ENCODE measurements around the gene FCHSD2.

DNA sequence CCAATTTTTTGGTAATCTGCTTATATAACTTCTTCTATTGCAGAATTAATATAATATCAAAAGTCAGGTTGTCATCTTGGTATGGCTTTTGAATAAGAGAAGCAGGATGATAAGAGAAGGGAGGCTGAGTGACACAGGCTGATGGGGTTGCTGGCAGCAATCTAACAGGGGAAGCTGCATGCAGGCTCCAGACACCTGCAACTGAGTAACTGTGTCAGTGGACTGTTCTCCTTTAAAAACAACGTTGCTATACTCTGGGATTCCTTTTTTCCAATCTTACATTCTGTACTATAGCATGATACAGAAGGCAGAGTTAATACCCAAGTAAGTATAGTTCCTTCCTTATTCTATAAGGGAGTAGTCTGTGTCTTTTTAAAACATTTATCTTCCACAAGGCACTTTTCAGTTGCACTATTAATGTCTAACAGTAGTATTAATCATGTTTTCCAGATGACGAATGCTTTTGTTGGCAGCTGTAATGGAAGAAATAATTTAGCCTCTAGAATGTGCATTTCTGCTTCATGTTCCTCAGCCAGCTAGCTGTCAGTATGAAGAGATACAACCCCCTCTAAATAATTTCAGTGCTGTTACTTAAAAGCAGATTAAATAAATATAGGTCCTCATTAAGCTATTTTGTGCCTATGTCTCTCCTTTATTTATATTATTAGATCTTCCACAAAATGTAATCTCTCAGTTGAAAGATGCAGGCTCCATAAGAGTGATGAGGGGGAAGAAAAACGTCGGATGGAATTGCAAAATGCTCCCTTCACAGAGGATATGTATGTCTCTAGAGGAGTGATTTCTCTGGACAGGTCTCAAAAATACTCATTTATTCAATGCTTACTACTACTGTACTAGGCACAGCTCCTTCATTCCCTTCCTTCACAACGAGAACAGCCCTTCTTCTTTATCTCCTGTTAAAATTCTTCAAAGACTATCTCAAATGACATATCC lies 277.1 kb downstream of the FCHSD2 start:
- TF ChIP-seq POLR2A (IDR thresholded peaks at IDR 0.05) (no peak), CTCF (IDR thresholded peaks at IDR 0.05) (no peak), EP300 (IDR thresholded peaks at IDR 0.05) (no peak)
